ENCODE measurements around the gene TBL3. TPM values are rescaled to one million over a fixed set of nuclear protein-coding genes. Genes with fewer than 3 reads are reported as not detected.

Gene TBL3
- total RNA-seq, 4 donors from 2014 or later: 32.7 to 48.2 (median 36.7) TPM

GRCh38 chr16:2015947-2016208, 44.0 kb downstream of the TBL3 start:
- no peak for DNase-seq
- Histone ChIP-seq H3K36me3 (no peaks in the 10 kb centered on the region), H3K4me3 (no peak overlapping the region), H3K9me3 (no peaks in the 10 kb centered on the region), H3K4me1 (peaks cover 14 to 34% (median 18%) of the 10 kb centered on the region in 3 donors), H3K27me3 (peaks cover 3 to 42% (median 11%) of the 10 kb centered on the region in 4 donors), H3K27ac (peak overlapping the region; percentile 58 to 78 (median 70))
- TF ChIP-seq, protein P1, sequence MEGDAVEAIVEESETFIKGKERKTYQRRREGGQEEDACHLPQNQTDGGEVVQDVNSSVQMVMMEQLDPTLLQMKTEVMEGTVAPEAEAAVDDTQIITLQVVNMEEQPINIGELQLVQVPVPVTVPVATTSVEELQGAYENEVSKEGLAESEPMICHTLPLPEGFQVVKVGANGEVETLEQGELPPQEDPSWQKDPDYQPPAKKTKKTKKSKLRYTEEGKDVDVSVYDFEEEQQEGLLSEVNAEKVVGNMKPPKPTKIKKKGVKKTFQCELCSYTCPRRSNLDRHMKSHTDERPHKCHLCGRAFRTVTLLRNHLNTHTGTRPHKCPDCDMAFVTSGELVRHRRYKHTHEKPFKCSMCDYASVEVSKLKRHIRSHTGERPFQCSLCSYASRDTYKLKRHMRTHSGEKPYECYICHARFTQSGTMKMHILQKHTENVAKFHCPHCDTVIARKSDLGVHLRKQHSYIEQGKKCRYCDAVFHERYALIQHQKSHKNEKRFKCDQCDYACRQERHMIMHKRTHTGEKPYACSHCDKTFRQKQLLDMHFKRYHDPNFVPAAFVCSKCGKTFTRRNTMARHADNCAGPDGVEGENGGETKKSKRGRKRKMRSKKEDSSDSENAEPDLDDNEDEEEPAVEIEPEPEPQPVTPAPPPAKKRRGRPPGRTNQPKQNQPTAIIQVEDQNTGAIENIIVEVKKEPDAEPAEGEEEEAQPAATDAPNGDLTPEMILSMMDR (IDR thresholded peaks at IDR 0.05): no peak
- TF ChIP-seq POLR2A (IDR thresholded peaks at IDR 0.05): no peak
- WGBS, 2 donors: 71 to 79% methylated on average over 3 to 7 of the region's 7 CpGs
- intact Hi-C loops (cut with DNase I): no loop called here

DNA sequence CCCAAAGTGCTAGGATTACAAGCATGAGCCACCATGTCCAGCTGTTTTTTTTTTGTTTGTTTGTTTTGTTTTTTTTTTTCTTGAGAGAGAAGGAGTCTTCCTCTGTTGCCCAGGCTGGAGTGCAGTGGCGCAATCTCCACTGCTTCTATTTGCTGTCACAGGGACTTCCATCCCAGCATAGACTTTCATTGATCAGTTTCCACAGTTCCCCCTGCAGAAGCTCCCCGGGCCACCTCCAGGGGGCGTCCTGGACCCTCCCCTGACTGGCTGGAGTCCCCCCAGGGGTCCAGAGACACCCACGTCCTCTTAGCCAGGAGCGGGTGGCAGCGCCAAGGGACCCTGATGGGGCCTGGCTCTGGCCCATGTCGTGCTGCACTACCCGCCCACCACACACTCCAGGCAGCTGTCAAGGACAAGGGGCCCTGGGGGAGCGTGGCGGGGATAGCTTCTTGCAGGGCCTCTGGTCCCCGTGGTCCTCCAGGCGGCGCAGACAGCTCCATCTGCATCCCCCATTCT, 44.6 kb downstream of the TBL3 start:
- TF ChIP-seq POLR2A (IDR thresholded peaks at IDR 0.05): no peak
- TF ChIP-seq, protein P1 (IDR thresholded peaks at IDR 0.05): peak in 2 of 6 experiments; percentile 17 to 20
- no peak overlapping the region for H3K4me3 ChIP-seq
- no peaks in the 10 kb centered on the region for H3K9me3 ChIP-seq
- intact Hi-C loops (cut with DNase I): no loop called here
- DNase-seq: no peak
- peaks cover 3 to 48% (median 11%) of the 10 kb centered on the region in 4 donors for H3K27me3 ChIP-seq
- peaks cover 14 to 35% (median 18%) of the 10 kb centered on the region in 3 donors for H3K4me1 ChIP-seq
- WGBS, 2 donors: 44% methylated on average over 2 of the region's 13 CpGs; no CpG with 5 or more reads in 1 of the 2 donors
- no peak overlapping the region for H3K27ac ChIP-seq
- H3K36me3 ChIP-seq: no peaks in the 10 kb centered on the region

- peak within 1 kb of the TSS in 2 of 4 donors; percentile 21 to 50 for H3K4me3 ChIP-seq
- WGBS, 2 donors: 0% methylated on average over 4 of the region's 33 CpGs; no CpG with 5 or more reads in 1 of the 2 donors
- no peaks in the 10 kb centered on the region for H3K9me3 ChIP-seq
- H3K4me1 ChIP-seq: peaks cover 31 to 57% (median 32%) of the 10 kb centered on the region in 3 donors
- TF ChIP-seq, protein P1 (IDR thresholded peaks at IDR 0.05): no peak
- no peak for TF ChIP-seq POLR2A (IDR thresholded peaks at IDR 0.05)
- peaks cover 3 to 62% (median 11%) of the 10 kb centered on the region in 4 donors for H3K27me3 ChIP-seq
- H3K36me3 ChIP-seq: no peaks in the 10 kb centered on the region
- intact Hi-C loops (cut with DNase I): no loop called here
- H3K27ac ChIP-seq: no peak within 1 kb of the TSS
- no peak for DNase-seq
Measured at GRCh38 chr16:2019518-2019920, 47.7 kb downstream of the TBL3 start, which contains the start of gene NPW. NPW (plus strand) TSS chr16:2019785.

DNA sequence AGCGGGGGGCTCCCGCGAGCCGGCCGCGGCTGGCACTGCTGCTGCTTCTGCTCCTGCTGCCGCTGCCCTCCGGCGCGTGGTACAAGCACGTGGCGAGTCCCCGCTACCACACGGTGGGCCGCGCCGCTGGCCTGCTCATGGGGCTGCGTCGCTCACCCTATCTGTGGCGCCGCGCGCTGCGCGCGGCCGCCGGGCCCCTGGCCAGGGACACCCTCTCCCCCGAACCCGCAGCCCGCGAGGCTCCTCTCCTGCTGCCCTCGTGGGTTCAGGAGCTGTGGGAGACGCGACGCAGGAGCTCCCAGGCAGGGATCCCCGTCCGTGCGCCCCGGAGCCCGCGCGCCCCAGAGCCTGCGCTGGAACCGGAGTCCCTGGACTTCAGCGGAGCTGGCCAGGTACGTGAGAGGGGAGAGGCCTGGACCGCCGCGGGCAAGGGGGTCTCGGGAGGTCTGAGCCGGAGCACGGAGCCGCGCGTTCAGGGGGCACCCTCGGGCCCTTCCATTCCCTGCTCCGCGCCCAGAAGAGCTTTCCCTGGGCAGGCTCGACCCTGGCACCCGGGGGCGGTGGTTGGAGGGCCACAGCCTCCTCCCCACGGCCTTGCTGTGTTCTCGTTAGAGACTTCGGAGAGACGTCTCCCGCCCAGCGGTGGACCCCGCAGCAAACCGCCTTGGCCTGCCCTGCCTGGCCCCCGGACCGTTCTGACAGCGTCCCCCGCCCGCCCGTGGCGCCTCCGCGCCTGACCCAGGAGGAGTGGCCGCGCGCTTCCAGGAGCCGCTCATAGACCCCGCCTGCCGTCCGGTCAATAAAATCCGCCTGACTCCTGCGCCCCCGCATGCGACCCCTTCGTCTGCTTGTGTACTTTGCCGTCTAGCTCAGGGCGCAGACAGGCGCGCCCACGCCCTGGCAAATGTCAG, 48.3 kb downstream of the TBL3 start:
- Histone ChIP-seq H3K27me3 (peaks cover 3 to 62% (median 11%) of the 10 kb centered on the region in 4 donors), H3K4me1 (peaks cover 31 to 53% (median 32%) of the 10 kb centered on the region in 3 donors), H3K36me3 (no peaks in the 10 kb centered on the region), H3K9me3 (no peaks in the 10 kb centered on the region), H3K27ac (no peak overlapping the region), H3K4me3 (peak overlapping the region in 2 of 4 donors; percentile 21 to 50)
- TF ChIP-seq, protein P1 (IDR thresholded peaks at IDR 0.05): no peak
- TF ChIP-seq POLR2A (IDR thresholded peaks at IDR 0.05): no peak
- DNase-seq: no peak
- 1 to 2% methylated on average over 14 to 38 of the region's 96 CpGs for WGBS, 2 donors
- intact Hi-C loops (cut with DNase I): loop anchor here (5.0 kb wide), 1 partner anchor 122 kb away; no protein-coding TSS in a partner anchor

DNA sequence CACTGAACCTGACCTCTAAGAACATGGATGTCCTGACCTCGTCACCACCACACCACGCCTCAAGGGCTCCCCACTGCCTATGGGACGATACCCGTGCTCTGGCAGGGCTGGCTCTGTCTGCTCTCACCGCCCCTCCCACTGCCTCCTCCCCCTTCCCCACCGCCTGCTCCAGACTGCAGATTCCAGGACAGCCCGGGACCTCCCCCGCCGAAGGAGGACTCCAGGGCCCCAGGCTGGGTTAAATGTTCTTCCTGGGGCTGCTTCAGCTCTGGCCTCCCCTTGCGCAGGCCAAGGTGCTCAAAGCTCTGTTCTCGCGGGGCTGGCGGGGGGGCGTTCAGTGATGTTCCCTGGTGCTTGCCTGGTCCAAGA, 50.9 kb downstream of the TBL3 start:
- H3K27me3 ChIP-seq: peaks cover 3 to 57% (median 11%) of the 10 kb centered on the region in 4 donors
- H3K4me3 ChIP-seq: peak overlapping the region in 3 of 4 donors; percentile 31 to 61 (median 32)
- no peak for DNase-seq
- no peak for TF ChIP-seq POLR2A (IDR thresholded peaks at IDR 0.05)
- TF ChIP-seq, protein P1 (IDR thresholded peaks at IDR 0.05): no peak
- intact Hi-C loops (cut with DNase I): loop anchor here (5.0 kb wide), 1 partner anchor 120 kb away; no protein-coding TSS in a partner anchor
- WGBS, 2 donors: 0 to 10% methylated on average over 1 to 2 of the region's 14 CpGs
- no peaks in the 10 kb centered on the region for H3K9me3 ChIP-seq
- peak overlapping the region; percentile 29 to 85 (median 78) for H3K27ac ChIP-seq
- H3K36me3 ChIP-seq: no peaks in the 10 kb centered on the region
- H3K4me1 ChIP-seq: peaks cover 32 to 67% (median 41%) of the 10 kb centered on the region in 3 donors
